Progenitor cell of endocrine pancreas (in vitro differentiated cells): Measurements from ENCODE around the gene HRAS. TPM values are rescaled to one million over a fixed set of nuclear protein-coding genes. Genes with fewer than 3 reads are reported as not detected.

Experiments
- DNase-seq: peaks from one replicate; pipeline ENCODE4 v3.0.0; 2021; ENCODE audit warnings: low spot score; ENCODE audit not compliant: unreplicated experiment
- H3K27ac Mint-ChIP-seq: 2 replicates; pipeline ENCODE4 v1.8.0; 2021; ENCODE audit warnings: mild to moderate bottlenecking, moderate library complexity, mixed read lengths
- H3K27me3 Mint-ChIP-seq: 2 replicates; pipeline ENCODE4 v1.8.0; 2021; ENCODE audit warnings: mixed read lengths
- H3K36me3 Mint-ChIP-seq: 2 replicates; pipeline ENCODE4 v1.8.0; 2022; ENCODE audit warnings: mixed read lengths; ENCODE audit not compliant: insufficient read depth
- H3K4me1 Mint-ChIP-seq: 2 replicates; pipeline ENCODE4 v1.8.0; 2021; ENCODE audit warnings: low read depth, mixed read lengths
- H3K4me3 Mint-ChIP-seq: 2 replicates; pipeline ENCODE4 v1.8.0; 2021; ENCODE audit warnings: low read depth, mild to moderate bottlenecking, moderate library complexity, mixed read lengths
- H3K9me3 Mint-ChIP-seq: 2 replicates; pipeline ENCODE4 v1.8.0; 2021; ENCODE audit warnings: low read depth, mixed read lengths
- total RNA-seq: library from RNA; stranded (reverse); gene quantifications from 2 replicates; pipeline ENCODE4 v1.2.1, GENCODE V29; 2021
- TF ChIP-seq, protein P1 (sequence below): fragments of 200-600 bp; sonication (generic); IDR thresholded peaks from one replicate; pipeline ENCODE4 v1.5.0; 2021; ENCODE audit warnings: antibody characterized with exemption, mild to moderate bottlenecking; ENCODE audit not compliant: unreplicated experiment

Gene HRAS
- total RNA-seq, 1 donor from 2014 or later, result 61.6 TPM

DNA sequence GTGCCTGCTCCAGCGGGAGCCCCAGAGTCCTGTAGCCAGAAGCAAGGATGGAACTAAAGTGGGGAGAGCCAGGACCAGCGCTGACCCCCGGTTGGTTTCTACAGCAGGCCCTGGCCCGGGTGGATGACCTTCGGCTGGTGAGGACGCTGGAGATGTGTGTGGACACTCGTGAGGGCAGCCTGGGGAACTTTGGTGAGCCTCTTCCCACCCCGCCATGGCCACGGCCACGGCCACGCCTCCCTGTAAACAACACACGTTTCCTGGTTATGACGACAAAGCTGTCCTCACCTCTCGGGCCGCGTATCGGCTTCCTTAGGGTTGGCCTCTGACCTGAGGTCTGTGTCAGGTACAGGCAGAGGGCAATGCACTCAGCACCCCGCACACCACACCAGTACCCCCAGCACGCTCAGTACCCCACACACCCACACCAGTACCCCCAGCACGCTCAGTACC is 6.1 kb upstream of the HRAS start:
- H3K36me3 Mint-ChIP-seq, result peaks cover 2% of the 10 kb centered on the region
- H3K4me3 Mint-ChIP-seq, result no peak overlapping the region
- H3K27ac Mint-ChIP-seq, result no peak overlapping the region
- no peaks in the 10 kb centered on the region for H3K9me3 Mint-ChIP-seq
- H3K27me3 Mint-ChIP-seq, result no peaks in the 10 kb centered on the region
- H3K4me1 Mint-ChIP-seq, result peaks cover 4% of the 10 kb centered on the region
- DNase-seq, result no peak
- TF ChIP-seq, protein P1, sequence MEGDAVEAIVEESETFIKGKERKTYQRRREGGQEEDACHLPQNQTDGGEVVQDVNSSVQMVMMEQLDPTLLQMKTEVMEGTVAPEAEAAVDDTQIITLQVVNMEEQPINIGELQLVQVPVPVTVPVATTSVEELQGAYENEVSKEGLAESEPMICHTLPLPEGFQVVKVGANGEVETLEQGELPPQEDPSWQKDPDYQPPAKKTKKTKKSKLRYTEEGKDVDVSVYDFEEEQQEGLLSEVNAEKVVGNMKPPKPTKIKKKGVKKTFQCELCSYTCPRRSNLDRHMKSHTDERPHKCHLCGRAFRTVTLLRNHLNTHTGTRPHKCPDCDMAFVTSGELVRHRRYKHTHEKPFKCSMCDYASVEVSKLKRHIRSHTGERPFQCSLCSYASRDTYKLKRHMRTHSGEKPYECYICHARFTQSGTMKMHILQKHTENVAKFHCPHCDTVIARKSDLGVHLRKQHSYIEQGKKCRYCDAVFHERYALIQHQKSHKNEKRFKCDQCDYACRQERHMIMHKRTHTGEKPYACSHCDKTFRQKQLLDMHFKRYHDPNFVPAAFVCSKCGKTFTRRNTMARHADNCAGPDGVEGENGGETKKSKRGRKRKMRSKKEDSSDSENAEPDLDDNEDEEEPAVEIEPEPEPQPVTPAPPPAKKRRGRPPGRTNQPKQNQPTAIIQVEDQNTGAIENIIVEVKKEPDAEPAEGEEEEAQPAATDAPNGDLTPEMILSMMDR, result no peak

DNA sequence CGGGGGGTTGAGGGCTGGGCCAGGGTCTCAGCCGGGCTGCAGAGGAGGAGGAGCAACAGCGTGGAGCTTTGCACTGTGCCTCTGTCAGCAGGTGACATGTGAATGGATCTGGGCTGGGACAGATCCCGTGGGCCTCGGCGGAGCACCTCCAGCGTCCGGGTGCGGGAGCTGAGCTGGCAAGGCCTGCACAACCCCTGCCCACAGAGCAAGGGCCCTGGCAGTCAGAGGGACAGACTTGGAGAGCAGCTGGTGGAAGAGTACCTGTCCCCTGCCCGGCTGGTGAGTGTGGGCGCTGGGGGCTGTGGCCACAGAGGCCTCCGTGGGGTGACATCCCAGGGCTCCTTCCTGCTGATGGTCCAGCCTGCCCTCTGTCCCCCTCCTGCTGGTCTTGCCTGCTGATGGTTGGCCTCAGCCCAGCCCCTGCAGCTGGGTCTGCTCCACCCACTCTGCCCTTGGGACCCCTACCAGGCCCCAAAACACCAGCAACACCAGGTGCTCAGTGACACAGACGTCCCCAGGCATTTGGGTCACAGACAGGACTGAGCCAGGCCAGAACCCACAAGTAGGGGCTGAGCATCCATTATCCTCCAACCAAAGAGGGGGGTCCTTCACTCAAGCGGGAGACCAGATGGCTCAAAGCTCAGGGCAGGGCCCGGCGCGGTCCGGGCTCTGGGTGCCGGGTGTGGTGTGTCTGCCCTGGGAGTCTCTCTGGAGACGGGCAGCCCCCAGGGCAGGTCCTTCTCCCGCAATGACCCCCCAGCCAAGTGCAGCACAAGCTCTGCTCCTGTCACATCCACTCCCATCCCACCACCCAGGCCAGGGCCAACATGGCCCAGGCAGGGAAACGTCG is 5.4 kb upstream of the HRAS start:
- Mint-ChIP-seq H3K27ac (no peak overlapping the region), H3K27me3 (no peaks in the 10 kb centered on the region), H3K9me3 (no peaks in the 10 kb centered on the region), H3K4me3 (no peak overlapping the region), H3K4me1 (peaks cover 6% of the 10 kb centered on the region), H3K36me3 (peaks cover 2% of the 10 kb centered on the region)
- TF ChIP-seq, protein P1, result no peak
- no peak for DNase-seq

DNA sequence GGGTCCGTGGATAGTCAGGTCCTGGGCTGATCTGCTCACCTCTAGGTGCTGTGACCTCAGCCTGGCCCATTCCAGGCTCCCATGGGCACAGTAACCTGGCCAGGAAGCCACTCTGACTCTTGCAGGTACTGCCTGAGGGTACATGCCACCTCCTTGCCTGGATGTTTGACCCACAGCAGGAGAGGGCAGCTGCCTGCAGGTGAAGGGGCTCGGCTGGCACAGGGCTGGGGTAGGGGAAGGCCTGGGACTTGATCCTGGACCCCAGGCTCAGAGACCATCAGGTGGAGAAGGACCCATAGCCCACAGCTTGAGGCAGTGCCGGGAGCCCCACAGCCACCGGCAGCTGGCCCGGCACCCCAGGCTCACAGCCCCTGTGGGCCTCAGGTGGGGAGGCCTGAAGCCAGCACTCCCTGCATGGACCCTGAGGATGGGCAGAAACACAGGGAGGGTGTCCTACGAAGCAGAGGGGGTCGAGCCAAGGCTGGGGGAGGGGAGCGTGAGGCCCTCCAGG is 4.7 kb upstream of the HRAS start:
- H3K4me3 Mint-ChIP-seq, result no peak overlapping the region
- H3K4me1 Mint-ChIP-seq, result peaks cover 6% of the 10 kb centered on the region
- no peak overlapping the region for H3K27ac Mint-ChIP-seq
- TF ChIP-seq, protein P1, result no peak
- no peaks in the 10 kb centered on the region for H3K27me3 Mint-ChIP-seq
- H3K9me3 Mint-ChIP-seq, result no peaks in the 10 kb centered on the region
- DNase-seq, result no peak
- H3K36me3 Mint-ChIP-seq, result peaks cover 2% of the 10 kb centered on the region

DNA sequence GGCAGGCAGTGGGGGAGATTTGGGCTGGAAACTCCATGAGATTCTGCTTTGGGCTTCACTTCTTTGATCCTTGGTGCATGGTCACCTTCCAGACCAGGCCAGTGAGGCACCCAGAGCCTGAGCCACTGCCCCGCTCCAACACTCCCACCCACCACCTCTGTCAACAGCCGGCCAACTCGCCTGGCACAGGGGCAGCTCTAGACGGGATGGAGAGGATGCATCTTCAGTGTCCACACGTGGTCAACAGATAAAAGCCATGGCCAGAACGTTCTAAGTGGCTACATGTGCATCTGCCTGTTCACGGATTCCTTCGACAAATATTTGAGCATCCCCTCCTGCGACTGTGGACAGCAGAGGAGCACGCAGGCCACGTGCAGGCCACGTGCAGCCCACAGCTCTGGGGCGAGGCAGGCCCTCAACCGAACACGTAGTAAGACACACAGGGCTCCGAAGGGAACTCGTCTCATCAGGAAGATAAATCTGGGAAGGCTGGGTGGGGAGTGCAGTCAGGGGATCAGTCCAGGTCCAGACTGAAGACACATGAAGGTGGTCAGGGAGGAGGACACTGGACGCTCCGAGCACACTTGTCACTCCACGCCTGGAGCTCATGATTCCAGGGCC is 3.2 kb upstream of the HRAS start:
- Mint-ChIP-seq H3K9me3 (no peaks in the 10 kb centered on the region), H3K27ac (no peak overlapping the region), H3K36me3 (peaks cover 2% of the 10 kb centered on the region), H3K4me3 (peak overlapping the region; percentile 55), H3K4me1 (peaks cover 6% of the 10 kb centered on the region), H3K27me3 (no peaks in the 10 kb centered on the region)
- TF ChIP-seq, protein P1, result no peak
- DNase-seq, result no peak

DNA sequence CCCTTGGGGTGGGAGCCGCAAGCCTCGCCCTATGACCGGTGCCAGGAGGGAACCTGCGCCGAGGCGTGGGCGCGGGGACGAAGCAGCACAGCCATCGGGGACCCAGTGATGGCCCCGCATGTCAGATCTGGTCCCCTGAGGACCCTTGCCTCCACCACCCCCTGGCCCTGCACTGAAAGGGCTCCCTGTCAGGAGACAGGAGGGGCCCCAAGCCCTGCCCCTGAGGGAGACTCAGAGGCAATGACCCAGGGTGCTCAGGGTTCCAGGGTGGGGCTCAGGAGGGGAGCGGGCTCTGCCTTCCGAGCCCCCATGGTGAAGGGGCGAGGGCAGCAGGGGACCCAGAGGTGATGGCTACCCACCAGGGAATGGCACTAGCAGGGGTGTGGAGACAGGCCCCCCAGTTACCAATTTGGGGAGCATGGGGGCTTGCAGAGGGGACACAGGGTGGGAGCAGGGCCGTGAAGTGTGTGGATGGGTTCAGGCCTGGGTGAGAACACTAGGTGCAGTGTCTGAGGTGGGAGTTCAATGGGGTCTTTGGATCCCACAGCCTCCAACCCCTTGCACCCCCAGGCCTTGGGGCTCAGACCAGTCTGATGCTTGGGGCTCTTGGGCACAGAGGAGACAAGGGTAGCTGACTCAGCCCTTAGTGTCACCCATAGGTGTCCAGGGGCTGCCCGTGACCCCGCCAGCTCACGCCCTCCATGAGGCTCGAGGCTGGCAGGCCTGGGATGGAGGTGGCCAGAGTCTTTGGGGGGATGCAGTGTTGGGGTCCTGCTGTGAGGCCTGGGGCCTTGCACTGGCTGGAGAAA is 2.5 kb upstream of the HRAS start:
- H3K4me3 Mint-ChIP-seq, result peak overlapping the region; percentile 55
- TF ChIP-seq, protein P1, result no peak
- no peaks in the 10 kb centered on the region for H3K27me3 Mint-ChIP-seq
- DNase-seq, result no peak
- H3K36me3 Mint-ChIP-seq, result peaks cover 2% of the 10 kb centered on the region
- H3K27ac Mint-ChIP-seq, result no peak overlapping the region
- H3K9me3 Mint-ChIP-seq, result no peaks in the 10 kb centered on the region
- peaks cover 6% of the 10 kb centered on the region for H3K4me1 Mint-ChIP-seq
